HG03342 (cell line): ENCODE data around the gene DMC1.
"Not testable (repeated sequence)": the region's sequence is repeated elsewhere in the genome, so short reads cannot be mapped to it uniquely, and the experiment has no call there.

Experiments used
- ATAC-seq: cut with Tn5 transposase; IDR thresholded peaks from one replicate; pipeline ENCODE4 v1.9.1; 2021; ENCODE audit warnings: mild to moderate bottlenecking, moderate library complexity; ENCODE audit not compliant: unreplicated experiment

Gene DMC1

GRCh38 chr22:38470179-38470578, 99.8 kb downstream of the DMC1 start:
- ATAC-seq: not testable (repeated sequence)

- ATAC-seq: no peak
Observed at GRCh38 chr22:38469306-38469781, 100.6 kb downstream of the DMC1 start.
